HEK293 (cell line): ENCODE data around the gene KIF13A.
A peak's percentile ranks its signal among the peaks of the same experiment; 100 is the strongest.

Experiments used
- CTCF ChIA-PET: fragments of 350-600 bp; formaldehyde crosslinking; extraction: SDS; loops from one replicate; lab custom pipeline; 2021; ENCODE audit warnings: antibody characterized with exemption; lab: Yijun Ruan, JAX
- POLR2A ChIA-PET: fragments of 300-600 bp; formaldehyde crosslinking; extraction: SDS; loops from one replicate; lab custom pipeline; 2020; ENCODE audit warnings: antibody characterized with exemption, inconsistent platforms; lab: Yijun Ruan, JAX
- H3K27ac ChIP-seq: fragments of 200-500 bp; sonication (Bioruptor generic); 2 replicates; pipeline ENCODE4 v1.5.1; 2014; ENCODE audit warnings: low read depth, low read length, control low read depth, inconsistent platforms; ENCODE audit errors: extremely low read depth
- H3K36me3 ChIP-seq, 2 experiments: fragments of 200-500 bp in 1 of 2; sonication (Bioruptor generic) in 1 of 2; 1 replicate in 1 of 2; 2 replicates in 1 of 2; pipeline ENCODE4 v1.5.1; 2014 to 2017; ENCODE audit warnings: inconsistent platforms in 2 of 2, low read length in 2 of 2; ENCODE audit not compliant: control insufficient read depth in 2 of 2, insufficient read depth in 1 of 2
- H3K4me1 ChIP-seq: fragments of 200-500 bp; sonication (Bioruptor generic); 2 replicates; pipeline ENCODE4 v1.5.1; 2014; ENCODE audit warnings: mild to moderate bottlenecking, low read length, inconsistent platforms; ENCODE audit not compliant: control insufficient read depth, insufficient read depth
- H3K4me3 ChIP-seq: 2 replicates; pipeline ENCODE4 v1.5.1; 2011; ENCODE audit warnings: low read depth, mild to moderate bottlenecking, control low read depth, low read length, moderate library complexity
- H3K9me3 ChIP-seq: fragments of 200-500 bp; sonication (Bioruptor generic); 2 replicates; pipeline ENCODE4 v1.5.1; 2014; ENCODE audit warnings: low read depth, low read length, inconsistent platforms; ENCODE audit not compliant: control insufficient read depth, insufficient read depth
- GFI1B ChIP-seq: fragments of 450-650 bp; formaldehyde crosslinking; IDR thresholded peaks from 2 replicates; pipeline ENCODE4 v1.5.1; 2016; ENCODE audit warnings: missing biosample characterization, missing genetic modification characterization
- GLI4 ChIP-seq: fragments of 450-650 bp; formaldehyde crosslinking; IDR thresholded peaks from 2 replicates; pipeline ENCODE4 v1.5.1; 2016; ENCODE audit warnings: missing biosample characterization, missing genetic modification characterization
- IKZF3 ChIP-seq: fragments of 450-650 bp; IDR thresholded peaks from 2 replicates; pipeline ENCODE4 v1.5.0; 2018; ENCODE audit warnings: missing biosample characterization, mild to moderate bottlenecking, missing genetic modification characterization, moderate library complexity
- KLF1 ChIP-seq: fragments of 450-650 bp; formaldehyde crosslinking; IDR thresholded peaks from 2 replicates; pipeline ENCODE4 v1.5.1; 2016; ENCODE audit warnings: missing biosample characterization, missing genetic modification characterization
- MYNN ChIP-seq: fragments of 450-650 bp; formaldehyde crosslinking; IDR thresholded peaks from 2 replicates; pipeline ENCODE4 v1.5.1; 2016; ENCODE audit warnings: missing biosample characterization, missing genetic modification characterization, borderline replicate concordance
- SCRT1 ChIP-seq: fragments of 450-650 bp; formaldehyde crosslinking; IDR thresholded peaks from 2 replicates; pipeline ENCODE4 v1.5.1; 2016; ENCODE audit warnings: missing biosample characterization, missing genetic modification characterization, borderline replicate concordance
- ZNF138 ChIP-seq: fragments of 450-650 bp; formaldehyde crosslinking; IDR thresholded peaks from 2 replicates; pipeline ENCODE4 v1.5.1; 2016; ENCODE audit warnings: missing biosample characterization, missing genetic modification characterization, borderline replicate concordance
- ZNF146 ChIP-seq: fragments of 450-650 bp; formaldehyde crosslinking; IDR thresholded peaks from 2 replicates; pipeline ENCODE4 v1.5.1; 2016; ENCODE audit warnings: missing biosample characterization, missing genetic modification characterization
- ZNF175 ChIP-seq: fragments of 450-650 bp; formaldehyde crosslinking; IDR thresholded peaks from 2 replicates; pipeline ENCODE4 v1.5.1; 2016; ENCODE audit warnings: missing biosample characterization, missing genetic modification characterization
- ZNF184 ChIP-seq: fragments of 450-650 bp; IDR thresholded peaks from 2 replicates; pipeline ENCODE4 v1.5.1; 2018; ENCODE audit warnings: missing biosample characterization, mild to moderate bottlenecking, missing genetic modification characterization
- ZNF302 ChIP-seq: fragments of 450-650 bp; formaldehyde crosslinking; IDR thresholded peaks from 2 replicates; pipeline ENCODE4 v1.5.1; 2016; ENCODE audit warnings: missing biosample characterization, missing genetic modification characterization, low read depth
- ZNF311 ChIP-seq: fragments of 450-650 bp; formaldehyde crosslinking; IDR thresholded peaks from 2 replicates; pipeline ENCODE4 v1.5.1; 2017; ENCODE audit warnings: missing biosample characterization, missing genetic modification characterization, borderline replicate concordance
- ZNF473 ChIP-seq: fragments of 450-650 bp; formaldehyde crosslinking; IDR thresholded peaks from 2 replicates; pipeline ENCODE4 v1.5.1; 2017; ENCODE audit warnings: missing biosample characterization, missing genetic modification characterization
- ZNF544 ChIP-seq: fragments of 450-650 bp; formaldehyde crosslinking; IDR thresholded peaks from 2 replicates; pipeline ENCODE4 v1.5.0; 2017; ENCODE audit warnings: missing biosample characterization, missing genetic modification characterization
- ZNF558 ChIP-seq: fragments of 450-650 bp; formaldehyde crosslinking; IDR thresholded peaks from 2 replicates; pipeline ENCODE4 v1.5.1; 2016; ENCODE audit warnings: missing biosample characterization, missing genetic modification characterization
- ZNF561 ChIP-seq: fragments of 450-650 bp; IDR thresholded peaks from 2 replicates; pipeline ENCODE4 v1.5.1; 2018; ENCODE audit warnings: missing biosample characterization, missing genetic modification characterization, borderline replicate concordance
- ZNF629 ChIP-seq: fragments of 450-650 bp; formaldehyde crosslinking; IDR thresholded peaks from 2 replicates; pipeline ENCODE4 v1.5.1; 2017; ENCODE audit warnings: missing biosample characterization, missing genetic modification characterization
- ZNF670 ChIP-seq: fragments of 450-650 bp; formaldehyde crosslinking; IDR thresholded peaks from 2 replicates; pipeline ENCODE4 v1.5.1; 2016; ENCODE audit warnings: missing biosample characterization, missing genetic modification characterization, low read depth
- ZNF768 ChIP-seq: fragments of 450-650 bp; formaldehyde crosslinking; IDR thresholded peaks from 2 replicates; pipeline ENCODE4 v1.5.1; 2018; ENCODE audit warnings: missing biosample characterization, mild to moderate bottlenecking, missing genetic modification characterization
- ZNF792 ChIP-seq: fragments of 450-650 bp; formaldehyde crosslinking; IDR thresholded peaks from 2 replicates; pipeline ENCODE4 v1.5.1; 2016; ENCODE audit warnings: missing biosample characterization, missing genetic modification characterization
- TF ChIP-seq, protein P1 (sequence below): fragments of 450-650 bp; formaldehyde crosslinking; IDR thresholded peaks from 2 replicates; pipeline ENCODE4 v1.5.1; 2017; ENCODE audit warnings: missing biosample characterization, missing genetic modification characterization
- TF ChIP-seq, protein P2 (sequence below): fragments of 450-650 bp; formaldehyde crosslinking; IDR thresholded peaks from 2 replicates; pipeline ENCODE4 v1.5.1; 2016; ENCODE audit warnings: missing biosample characterization, missing genetic modification characterization
- TF ChIP-seq, protein P3 (sequence below): fragments of 450-650 bp; formaldehyde crosslinking; IDR thresholded peaks from 2 replicates; pipeline ENCODE4 v1.5.1; 2017; ENCODE audit warnings: missing biosample characterization, mild to moderate bottlenecking, missing genetic modification characterization, moderate library complexity
- TF ChIP-seq, protein P4 (sequence below): fragments of 450-650 bp; formaldehyde crosslinking; IDR thresholded peaks from 2 replicates; pipeline ENCODE4 v1.5.1; 2017; ENCODE audit warnings: missing biosample characterization, missing genetic modification characterization
- TF ChIP-seq, protein P5 (sequence below): fragments of 450-650 bp; formaldehyde crosslinking; IDR thresholded peaks from 2 replicates; pipeline ENCODE4 v1.5.1; 2016; ENCODE audit warnings: missing biosample characterization, missing genetic modification characterization
- TF ChIP-seq, protein P6 (sequence below): IDR thresholded peaks from 2 replicates; pipeline ENCODE4 v1.6.1; 2011; ENCODE audit warnings: mild to moderate bottlenecking, low read depth, low read length, borderline replicate concordance
- TF ChIP-seq, protein P7 (sequence below): fragments of 450-650 bp; formaldehyde crosslinking; IDR thresholded peaks from 2 replicates; pipeline ENCODE4 v1.5.1; 2017; ENCODE audit warnings: missing biosample characterization, missing genetic modification characterization

Gene KIF13A

DNA sequence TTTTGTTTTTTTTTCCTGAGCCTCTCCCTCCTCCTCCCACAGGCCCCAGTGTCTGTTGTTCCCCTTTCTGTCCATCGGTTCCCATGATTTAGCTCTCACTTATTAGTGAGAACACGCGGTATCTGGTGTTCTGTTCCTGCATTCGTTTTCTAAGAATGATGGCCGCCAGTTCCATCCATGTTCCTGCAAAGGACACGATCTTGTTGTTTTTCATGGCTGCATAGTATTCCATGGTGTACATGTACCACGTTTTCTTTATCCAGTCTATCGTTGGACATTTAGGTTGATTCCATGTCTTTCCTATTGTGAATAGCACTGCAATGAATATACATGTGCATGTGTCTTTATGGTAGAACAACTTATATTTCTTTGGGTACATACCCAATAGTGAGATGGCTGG lies 175.1 kb downstream of the KIF13A start:
- TF ChIP-seq ZNF768 (no peak), ZNF558 (tag by site-specific recombination) (no peak), ZNF629 (tag by site-specific recombination) (no peak), KLF1 (no peak), ZNF473 (tag by site-specific recombination) (no peak), ZNF146 (tag by site-specific recombination) (peak; percentile 96), GLI4 (tag by site-specific recombination) (no peak)
- TF ChIP-seq, protein P1, sequence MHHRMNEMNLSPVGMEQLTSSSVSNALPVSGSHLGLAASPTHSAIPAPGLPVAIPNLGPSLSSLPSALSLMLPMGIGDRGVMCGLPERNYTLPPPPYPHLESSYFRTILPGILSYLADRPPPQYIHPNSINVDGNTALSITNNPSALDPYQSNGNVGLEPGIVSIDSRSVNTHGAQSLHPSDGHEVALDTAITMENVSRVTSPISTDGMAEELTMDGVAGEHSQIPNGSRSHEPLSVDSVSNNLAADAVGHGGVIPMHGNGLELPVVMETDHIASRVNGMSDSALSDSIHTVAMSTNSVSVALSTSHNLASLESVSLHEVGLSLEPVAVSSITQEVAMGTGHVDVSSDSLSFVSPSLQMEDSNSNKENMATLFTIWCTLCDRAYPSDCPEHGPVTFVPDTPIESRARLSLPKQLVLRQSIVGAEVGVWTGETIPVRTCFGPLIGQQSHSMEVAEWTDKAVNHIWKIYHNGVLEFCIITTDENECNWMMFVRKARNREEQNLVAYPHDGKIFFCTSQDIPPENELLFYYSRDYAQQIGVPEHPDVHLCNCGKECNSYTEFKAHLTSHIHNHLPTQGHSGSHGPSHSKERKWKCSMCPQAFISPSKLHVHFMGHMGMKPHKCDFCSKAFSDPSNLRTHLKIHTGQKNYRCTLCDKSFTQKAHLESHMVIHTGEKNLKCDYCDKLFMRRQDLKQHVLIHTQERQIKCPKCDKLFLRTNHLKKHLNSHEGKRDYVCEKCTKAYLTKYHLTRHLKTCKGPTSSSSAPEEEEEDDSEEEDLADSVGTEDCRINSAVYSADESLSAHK (tag by site-specific recombination) = no peak
- TF ChIP-seq, protein P2, sequence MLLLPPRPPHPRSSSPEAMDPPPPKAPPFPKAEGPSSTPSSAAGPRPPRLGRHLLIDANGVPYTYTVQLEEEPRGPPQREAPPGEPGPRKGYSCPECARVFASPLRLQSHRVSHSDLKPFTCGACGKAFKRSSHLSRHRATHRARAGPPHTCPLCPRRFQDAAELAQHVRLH (tag by site-specific recombination) = peak; percentile 64; the same call in 1 of the 2 replicates
- TF ChIP-seq, protein P3, sequence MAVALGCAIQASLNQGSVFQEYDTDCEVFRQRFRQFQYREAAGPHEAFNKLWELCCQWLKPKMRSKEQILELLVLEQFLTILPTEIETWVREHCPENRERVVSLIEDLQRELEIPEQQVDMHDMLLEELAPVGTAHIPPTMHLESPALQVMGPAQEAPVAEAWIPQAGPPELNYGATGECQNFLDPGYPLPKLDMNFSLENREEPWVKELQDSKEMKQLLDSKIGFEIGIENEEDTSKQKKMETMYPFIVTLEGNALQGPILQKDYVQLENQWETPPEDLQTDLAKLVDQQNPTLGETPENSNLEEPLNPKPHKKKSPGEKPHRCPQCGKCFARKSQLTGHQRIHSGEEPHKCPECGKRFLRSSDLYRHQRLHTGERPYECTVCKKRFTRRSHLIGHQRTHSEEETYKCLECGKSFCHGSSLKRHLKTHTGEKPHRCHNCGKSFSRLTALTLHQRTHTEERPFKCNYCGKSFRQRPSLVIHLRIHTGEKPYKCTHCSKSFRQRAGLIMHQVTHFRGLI = no peak
- H3K4me1 ChIP-seq = no peaks in the 10 kb centered on the region
- H3K9me3 ChIP-seq = no peaks in the 10 kb centered on the region
- no peak overlapping the region for H3K27ac ChIP-seq
- ChIA-PET CTCF (interaction anchor here (4.6 kb wide), 1 partner anchor 8 kb away, joined by 36 read pairs; no protein-coding TSS in a partner anchor), POLR2A (no interaction called here)
- peaks cover 0 to 4% of the 10 kb centered on the region in 2 experiments; a peak in 1 of 3 replicates for H3K36me3 ChIP-seq
- H3K4me3 ChIP-seq = no peak overlapping the region

DNA sequence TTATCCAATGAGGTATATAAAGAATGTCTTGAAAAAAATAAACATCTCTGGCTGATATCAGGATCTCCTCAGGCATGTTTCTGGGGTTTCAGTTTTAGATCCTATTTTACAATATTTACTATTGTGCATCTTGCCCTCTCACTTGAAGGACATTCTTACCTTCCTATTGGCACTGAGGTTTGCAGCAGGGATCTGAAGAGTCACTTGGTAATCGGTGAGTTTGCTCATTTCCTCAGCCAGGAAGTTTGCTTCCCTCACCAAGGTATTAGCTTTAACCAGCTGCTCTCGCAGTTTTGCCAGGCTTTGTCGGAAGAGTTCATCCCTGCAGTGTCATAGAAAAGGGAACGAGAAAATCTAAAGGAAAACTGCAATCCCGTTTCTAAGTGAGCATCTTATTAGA lies 178.8 kb downstream of the KIF13A start:
- CTCF ChIA-PET = no interaction called here
- Histone ChIP-seq H3K36me3 (peaks cover 0 to 4% of the 10 kb centered on the region in 2 experiments; a peak in 1 of 3 replicates), H3K9me3 (no peaks in the 10 kb centered on the region), H3K4me1 (no peaks in the 10 kb centered on the region), H3K27ac (no peak overlapping the region), H3K4me3 (no peak overlapping the region)
- POLR2A ChIA-PET = no interaction called here
- TF ChIP-seq, protein P4, sequence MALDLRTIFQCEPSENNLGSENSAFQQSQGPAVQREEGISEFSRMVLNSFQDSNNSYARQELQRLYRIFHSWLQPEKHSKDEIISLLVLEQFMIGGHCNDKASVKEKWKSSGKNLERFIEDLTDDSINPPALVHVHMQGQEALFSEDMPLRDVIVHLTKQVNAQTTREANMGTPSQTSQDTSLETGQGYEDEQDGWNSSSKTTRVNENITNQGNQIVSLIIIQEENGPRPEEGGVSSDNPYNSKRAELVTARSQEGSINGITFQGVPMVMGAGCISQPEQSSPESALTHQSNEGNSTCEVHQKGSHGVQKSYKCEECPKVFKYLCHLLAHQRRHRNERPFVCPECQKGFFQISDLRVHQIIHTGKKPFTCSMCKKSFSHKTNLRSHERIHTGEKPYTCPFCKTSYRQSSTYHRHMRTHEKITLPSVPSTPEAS = no peak
- TF ChIP-seq ZNF311 (tag by site-specific recombination) (no peak), GFI1B (tag by site-specific recombination) (no peak), ZNF138 (tag by site-specific recombination) (no peak), ZNF175 (tag by site-specific recombination) (no peak), ZNF792 (tag by site-specific recombination) (no peak), MYNN (no peak), ZNF561 (no peak), ZNF184 (tag by site-specific recombination) (no peak), SCRT1 (tag by site-specific recombination) (no peak), ZNF544 (no peak), ZNF302 (tag by site-specific recombination) (no peak), ZNF670 (tag by site-specific recombination) (no peak), IKZF3 (no peak)
- TF ChIP-seq, protein P5, sequence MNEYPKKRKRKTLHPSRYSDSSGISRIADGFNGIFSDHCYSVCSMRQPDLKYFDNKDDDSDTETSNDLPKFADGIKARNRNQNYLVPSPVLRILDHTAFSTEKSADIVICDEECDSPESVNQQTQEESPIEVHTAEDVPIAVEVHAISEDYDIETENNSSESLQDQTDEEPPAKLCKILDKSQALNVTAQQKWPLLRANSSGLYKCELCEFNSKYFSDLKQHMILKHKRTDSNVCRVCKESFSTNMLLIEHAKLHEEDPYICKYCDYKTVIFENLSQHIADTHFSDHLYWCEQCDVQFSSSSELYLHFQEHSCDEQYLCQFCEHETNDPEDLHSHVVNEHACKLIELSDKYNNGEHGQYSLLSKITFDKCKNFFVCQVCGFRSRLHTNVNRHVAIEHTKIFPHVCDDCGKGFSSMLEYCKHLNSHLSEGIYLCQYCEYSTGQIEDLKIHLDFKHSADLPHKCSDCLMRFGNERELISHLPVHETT = no peak
- TF ChIP-seq, protein P6, sequence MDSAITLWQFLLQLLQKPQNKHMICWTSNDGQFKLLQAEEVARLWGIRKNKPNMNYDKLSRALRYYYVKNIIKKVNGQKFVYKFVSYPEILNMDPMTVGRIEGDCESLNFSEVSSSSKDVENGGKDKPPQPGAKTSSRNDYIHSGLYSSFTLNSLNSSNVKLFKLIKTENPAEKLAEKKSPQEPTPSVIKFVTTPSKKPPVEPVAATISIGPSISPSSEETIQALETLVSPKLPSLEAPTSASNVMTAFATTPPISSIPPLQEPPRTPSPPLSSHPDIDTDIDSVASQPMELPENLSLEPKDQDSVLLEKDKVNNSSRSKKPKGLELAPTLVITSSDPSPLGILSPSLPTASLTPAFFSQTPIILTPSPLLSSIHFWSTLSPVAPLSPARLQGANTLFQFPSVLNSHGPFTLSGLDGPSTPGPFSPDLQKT = no peak
- TF ChIP-seq, protein P7, sequence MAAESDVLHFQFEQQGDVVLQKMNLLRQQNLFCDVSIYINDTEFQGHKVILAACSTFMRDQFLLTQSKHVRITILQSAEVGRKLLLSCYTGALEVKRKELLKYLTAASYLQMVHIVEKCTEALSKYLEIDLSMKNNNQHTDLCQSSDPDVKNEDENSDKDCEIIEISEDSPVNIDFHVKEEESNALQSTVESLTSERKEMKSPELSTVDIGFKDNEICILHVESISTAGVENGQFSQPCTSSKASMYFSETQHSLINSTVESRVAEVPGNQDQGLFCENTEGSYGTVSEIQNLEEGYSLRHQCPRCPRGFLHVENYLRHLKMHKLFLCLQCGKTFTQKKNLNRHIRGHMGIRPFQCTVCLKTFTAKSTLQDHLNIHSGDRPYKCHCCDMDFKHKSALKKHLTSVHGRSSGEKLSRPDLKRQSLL = no peak
